BJ (cell line): ENCODE results near the gene BLOC1S2. TPM values are rescaled to one million over a fixed set of nuclear protein-coding genes. Genes with fewer than 3 reads are reported as not detected.

Experiments
- CTCF ChIA-PET: fragments of 350-600 bp; formaldehyde crosslinking; extraction: SDS; loops from one replicate; lab custom pipeline; 2021; ENCODE audit warnings: antibody characterized with exemption, inconsistent platforms; lab: Yijun Ruan, JAX
- POLR2A ChIA-PET: fragments of 300-600 bp; sonication (Branson Sonifier 250); formaldehyde crosslinking; extraction: SDS; loops from one replicate; lab custom pipeline; 2021; ENCODE audit warnings: antibody characterized with exemption; lab: Charles Lee
- DNase-seq: peaks from one replicate; pipeline ENCODE4 v3.0.0-alpha.2; 2011; ENCODE audit warnings: low read depth
- H3K27me3 ChIP-seq: 2 replicates; pipeline ENCODE4 v1.6.0; 2011; ENCODE audit warnings: low read length; ENCODE audit not compliant: control insufficient read depth, insufficient read depth
- H3K36me3 ChIP-seq: 2 replicates; pipeline ENCODE4 v1.5.1; 2011; ENCODE audit warnings: low read length; ENCODE audit not compliant: control insufficient read depth, insufficient read depth
- H3K4me3 ChIP-seq: 2 replicates; pipeline ENCODE4 v1.5.1; 2011; ENCODE audit warnings: low read depth, mild to moderate bottlenecking, control low read depth, low read length
- polyA plus RNA-seq: library from polyadenylated mRNA; depleted of rRNA; stranded (reverse); fragments of >200 nt; gene quantifications from 2 replicates; pipeline ENCODE4 v1.2.3, GENCODE V29; 2011
- TF ChIP-seq, protein P1 (sequence below): IDR thresholded peaks from 2 replicates; pipeline ENCODE4 v1.5.1; 2011; ENCODE audit warnings: low read depth, mild to moderate bottlenecking, control low read depth, inconsistent platforms, low read length, moderate library complexity; ENCODE audit not compliant: insufficient read depth

The BLOC1S2 gene
- polyA plus RNA-seq, 1 experiment: 18.7 TPM

DNA sequence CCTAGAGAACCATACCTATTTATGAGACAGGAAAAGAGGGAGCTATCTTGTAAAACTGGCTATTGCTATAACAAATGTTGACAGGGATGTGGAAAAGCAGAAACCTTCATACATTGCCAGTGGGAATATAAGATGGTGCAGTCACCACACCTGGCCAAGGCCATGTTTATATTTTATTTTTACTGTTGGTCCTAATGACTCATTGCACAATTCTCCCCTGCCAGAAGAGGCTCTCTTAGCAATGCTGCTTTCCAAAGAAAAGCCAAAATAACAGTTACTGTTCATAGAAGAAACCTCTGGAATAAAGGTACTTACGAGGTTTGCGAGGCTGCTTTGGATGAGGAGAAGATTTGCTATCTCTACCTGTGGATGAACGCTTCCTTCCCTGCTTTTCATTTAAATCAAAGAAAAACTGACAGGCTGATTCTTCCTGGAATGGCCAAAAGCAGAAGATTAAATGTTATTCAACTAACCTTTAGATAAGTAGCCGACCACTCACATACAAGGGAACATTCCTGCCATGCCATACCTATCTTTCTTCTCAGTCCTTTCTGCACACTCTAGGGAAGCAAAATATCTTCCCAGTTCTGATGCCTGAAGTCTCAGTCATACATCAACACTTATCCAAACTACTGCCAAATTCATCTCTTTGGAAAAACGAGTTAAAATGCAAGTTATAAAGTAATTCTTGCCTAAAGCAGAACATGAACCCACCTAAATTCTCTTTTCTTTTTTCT is 40.8 kb downstream of the BLOC1S2 start:
- TF ChIP-seq, protein P1, sequence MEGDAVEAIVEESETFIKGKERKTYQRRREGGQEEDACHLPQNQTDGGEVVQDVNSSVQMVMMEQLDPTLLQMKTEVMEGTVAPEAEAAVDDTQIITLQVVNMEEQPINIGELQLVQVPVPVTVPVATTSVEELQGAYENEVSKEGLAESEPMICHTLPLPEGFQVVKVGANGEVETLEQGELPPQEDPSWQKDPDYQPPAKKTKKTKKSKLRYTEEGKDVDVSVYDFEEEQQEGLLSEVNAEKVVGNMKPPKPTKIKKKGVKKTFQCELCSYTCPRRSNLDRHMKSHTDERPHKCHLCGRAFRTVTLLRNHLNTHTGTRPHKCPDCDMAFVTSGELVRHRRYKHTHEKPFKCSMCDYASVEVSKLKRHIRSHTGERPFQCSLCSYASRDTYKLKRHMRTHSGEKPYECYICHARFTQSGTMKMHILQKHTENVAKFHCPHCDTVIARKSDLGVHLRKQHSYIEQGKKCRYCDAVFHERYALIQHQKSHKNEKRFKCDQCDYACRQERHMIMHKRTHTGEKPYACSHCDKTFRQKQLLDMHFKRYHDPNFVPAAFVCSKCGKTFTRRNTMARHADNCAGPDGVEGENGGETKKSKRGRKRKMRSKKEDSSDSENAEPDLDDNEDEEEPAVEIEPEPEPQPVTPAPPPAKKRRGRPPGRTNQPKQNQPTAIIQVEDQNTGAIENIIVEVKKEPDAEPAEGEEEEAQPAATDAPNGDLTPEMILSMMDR: no peak
- ChIA-PET POLR2A (no interaction called here), CTCF (interaction anchor here (0.5 to 0.6 kb wide), 2 partner anchors 9 to 15 kb away, joined by 3 read pairs; no protein-coding TSS in a partner anchor)
- no peaks in the 10 kb centered on the region for H3K27me3 ChIP-seq
- H3K4me3 ChIP-seq: no peak overlapping the region
- peaks cover 8% of the 10 kb centered on the region for H3K36me3 ChIP-seq
- DNase-seq: no peak

DNA sequence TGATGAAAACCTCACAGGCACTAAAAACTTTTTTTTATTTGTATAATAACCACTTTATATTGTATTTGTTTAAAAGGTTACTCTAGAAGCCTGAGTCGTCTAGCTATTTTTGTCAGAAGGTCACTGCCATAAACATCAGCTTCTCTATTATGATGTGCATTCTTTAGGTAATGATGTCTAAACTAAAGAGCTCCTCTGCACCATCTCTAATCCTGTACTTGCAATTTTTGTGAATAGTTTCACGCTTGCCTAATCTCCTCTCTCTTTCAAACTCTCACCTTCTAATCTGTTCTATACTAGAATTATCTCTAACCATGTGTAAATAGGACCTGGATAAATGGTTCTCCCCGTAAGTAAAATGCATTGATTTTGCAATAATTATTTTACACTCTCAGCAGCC is 46.6 kb downstream of the BLOC1S2 start:
- no peak for DNase-seq
- peaks cover 14% of the 10 kb centered on the region for H3K36me3 ChIP-seq
- ChIA-PET POLR2A (no interaction called here), CTCF (interaction anchor here (0.8 to 1.3 kb wide), 3 partner anchors 8 to 16 kb away, joined by 3 to 6 read pairs (median 3); no protein-coding TSS in a partner anchor)
- no peaks in the 10 kb centered on the region for H3K27me3 ChIP-seq
- TF ChIP-seq, protein P1: no peak
- H3K4me3 ChIP-seq: no peak overlapping the region

DNA sequence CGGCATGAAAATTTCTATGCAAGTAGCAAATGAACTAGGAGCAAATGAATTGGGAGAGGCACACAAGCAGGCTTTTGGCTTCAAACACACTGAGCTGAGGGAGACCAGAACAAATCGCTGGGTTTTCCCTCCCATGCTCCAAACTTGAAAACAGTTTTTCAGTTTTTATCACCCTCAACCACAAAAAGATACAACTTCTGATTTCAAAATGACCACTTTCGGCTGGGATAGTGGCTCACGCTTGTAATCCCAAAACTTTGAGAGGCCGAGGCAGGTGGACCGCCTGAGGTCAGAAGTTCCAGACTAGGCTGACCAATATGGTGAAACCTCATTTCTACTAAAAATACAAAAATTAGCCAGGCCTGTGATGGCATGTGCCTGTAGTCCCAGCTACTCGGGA is 48.1 kb downstream of the BLOC1S2 start:
- Histone ChIP-seq H3K27me3 (no peaks in the 10 kb centered on the region), H3K4me3 (no peak overlapping the region), H3K36me3 (peaks cover 13% of the 10 kb centered on the region)
- ChIA-PET CTCF (no interaction called here), POLR2A (no interaction called here)
- DNase-seq: no peak
- TF ChIP-seq, protein P1: no peak

DNA sequence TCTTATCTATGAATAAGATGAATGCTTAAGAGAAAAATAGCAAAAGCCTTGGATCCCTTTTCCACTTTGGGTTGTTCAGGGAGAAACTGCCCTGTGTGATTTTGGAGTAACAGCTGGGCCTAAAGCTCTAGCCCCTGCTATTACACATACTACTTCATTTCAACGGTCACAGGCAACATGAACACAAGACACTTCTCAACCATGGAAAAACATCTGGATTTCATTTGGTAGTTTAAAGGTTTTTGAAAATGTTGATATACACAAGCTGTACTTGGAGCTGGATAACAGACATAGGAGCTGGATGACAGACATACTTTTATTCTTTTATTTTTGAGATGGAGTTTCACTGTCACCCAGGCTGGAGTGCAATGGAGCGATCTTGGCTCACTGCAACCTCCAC is 54.4 kb downstream of the BLOC1S2 start:
- POLR2A ChIA-PET: no interaction called here
- H3K36me3 ChIP-seq: peaks cover 7% of the 10 kb centered on the region
- H3K4me3 ChIP-seq: no peak overlapping the region
- TF ChIP-seq, protein P1: no peak
- no peak for DNase-seq
- H3K27me3 ChIP-seq: no peaks in the 10 kb centered on the region
- CTCF ChIA-PET: interaction anchor here (2.1 kb wide), 1 partner anchor 8 kb away, joined by 6 read pairs; no protein-coding TSS in a partner anchor

DNA sequence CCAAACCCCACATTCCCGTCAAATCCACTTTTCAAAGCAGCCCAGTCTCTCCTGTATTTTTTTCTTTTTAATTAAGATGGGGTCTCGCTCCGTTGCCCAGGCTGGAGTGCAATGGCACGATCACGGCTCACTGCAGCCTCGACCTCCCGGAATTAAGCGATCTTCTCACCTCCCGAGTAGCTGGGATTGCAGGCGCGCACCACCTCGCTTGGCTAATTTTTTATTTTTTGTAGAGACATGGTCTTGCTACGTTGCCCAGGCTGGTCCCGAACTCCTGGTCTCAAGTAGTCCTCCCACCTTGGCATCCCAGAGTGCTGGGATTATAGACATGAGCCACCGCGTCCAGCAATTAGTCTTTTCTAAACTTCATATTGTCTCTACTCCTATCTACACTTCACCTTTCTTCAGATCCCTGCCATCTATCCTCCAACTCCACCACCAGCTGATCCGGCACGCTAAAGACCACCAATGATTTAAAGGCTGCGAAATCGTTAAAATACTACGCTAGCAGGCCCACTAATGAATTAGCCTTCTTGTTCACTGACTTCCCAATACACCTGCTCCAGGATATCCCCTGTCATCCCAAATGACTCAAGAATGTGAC is 56.6 kb downstream of the BLOC1S2 start:
- DNase-seq: no peak
- POLR2A ChIA-PET: no interaction called here
- CTCF ChIA-PET: interaction anchor here (1.0 kb wide), 1 partner anchor 204 kb away, joined by 3 read pairs; no protein-coding TSS in a partner anchor
- Histone ChIP-seq H3K27me3 (no peaks in the 10 kb centered on the region), H3K36me3 (peaks cover 2% of the 10 kb centered on the region), H3K4me3 (peak overlapping the region; percentile 80)
- TF ChIP-seq, protein P1: no peak
